ENCODE results near the gene PRKG1. TPM values are rescaled to one million over a fixed set of nuclear protein-coding genes. Genes with fewer than 3 reads are reported as not detected.

PRKG1 gene
- total and polyA plus RNA-seq, 2 experiments from 2014 or later, result 18.2 to 21.1 TPM

GRCh38 chr10:51308116-51308515 is 233.8 kb downstream of the PRKG1 start (continued):
- no peak for TF ChIP-seq REST (IDR thresholded peaks at IDR 0.05; ENCODE audit: unreplicated experiment)
- TF ChIP-seq ZNF114 (CRISPR knock-in tag; IDR thresholded peaks at IDR 0.05), result no peak
- TF ChIP-seq POLR2AphosphoS5 (IDR thresholded peaks at IDR 0.05; ENCODE audit: low read depth), result no peak
- TF ChIP-seq ZNF462 (CRISPR knock-in tag; IDR thresholded peaks at IDR 0.05), result no peak

GRCh38 chr10:51311228-51311627 is 236.9 kb downstream of the PRKG1 start:
- ATAC-seq (no peak), DNase-seq (ENCODE audit: low spot score) (no peak)
- no peaks in the 10 kb centered on the region for H4K20me1 ChIP-seq (replicated peaks; ENCODE audit: insufficient read depth)
- Mint-ChIP-seq H3K27ac (no peak overlapping the region), H3K36me3 (ENCODE audit: low read depth) (no peaks in the 10 kb centered on the region), H3K9me3 (no peaks in the 10 kb centered on the region), H3K4me3 (no peak overlapping the region), H3K4me1 (peaks cover 3% of the 10 kb centered on the region; the same call in 2 of the 3 replicates), H3K27me3 (ENCODE audit: insufficient read depth, low read depth, poor library complexity) (no peaks in the 10 kb centered on the region)
- no peaks in the 10 kb centered on the region for H3K4me1 ChIP-seq (ENCODE audit: insufficient read depth)
- no peaks in the 10 kb centered on the region for H3K27me3 ChIP-seq (ENCODE audit: insufficient read depth)
- no peaks in the 10 kb centered on the region for H3F3A ChIP-seq (replicated peaks; ENCODE audit: low read depth)
- TF ChIP-seq ZNF114 (CRISPR knock-in tag; IDR thresholded peaks at IDR 0.05) (no peak), ETS1 (IDR thresholded peaks at IDR 0.05) (no peak)
- peaks cover 5% of the 10 kb centered on the region; the same call in 1 of the 2 replicates for H3K9me2 ChIP-seq (ENCODE audit: insufficient read depth)
- no peak overlapping the region for H3K4me3 ChIP-seq
- no peak overlapping the region for H2AFZ ChIP-seq
- H3K4me2 ChIP-seq, result no peak overlapping the region
- no peak overlapping the region for H3K27ac ChIP-seq (ENCODE audit: low read depth)
- H3K79me2 ChIP-seq (replicated peaks; ENCODE audit: insufficient read depth), result no peaks in the 10 kb centered on the region
- H3K36me3 ChIP-seq (ENCODE audit: insufficient read depth), result no peaks in the 10 kb centered on the region

Measured in GM23338 (cell line).